Measurements from ENCODE around the gene RNF149. TPM values are rescaled to one million over a fixed set of nuclear protein-coding genes. Genes with fewer than 3 reads are reported as not detected.

RNF149 gene
- total RNA-seq, 2 experiments from 2014 or later: 23.4 to 29.5 TPM

DNA sequence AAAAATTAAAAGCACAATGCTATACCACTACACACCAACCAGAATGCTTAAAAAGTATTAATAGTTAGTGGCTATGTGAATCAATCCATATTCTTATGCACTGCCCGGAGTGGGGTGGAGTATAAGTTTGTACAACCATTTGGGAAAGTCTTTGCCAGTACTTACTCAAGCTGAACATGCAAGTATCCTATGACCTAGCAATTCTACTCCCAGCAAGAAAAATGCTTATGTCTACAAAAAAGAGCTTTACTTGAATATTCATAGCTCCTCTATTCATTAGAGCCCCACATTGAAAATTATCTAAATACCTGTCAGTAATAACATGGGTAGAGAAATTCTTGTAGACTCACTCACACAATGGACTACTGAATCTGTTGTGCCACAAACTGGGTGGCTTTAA is 77.3 kb downstream of the RNF149 start:
- Mint-ChIP-seq H3K27ac (no peak overlapping the region), H3K9me3 (ENCODE audit: low read depth) (no peaks in the 10 kb centered on the region), H3K4me1 (no peaks in the 10 kb centered on the region), H3K4me3 (no peak overlapping the region), H3K27me3 (no peaks in the 10 kb centered on the region), H3K36me3 (ENCODE audit: low read depth) (no peaks in the 10 kb centered on the region)
- ATAC-seq (no peak), DNase-seq (no peak)
- intact Hi-C loops (cut with DNase I, micrococcal nuclease): no loop called here
- CTCF ChIA-PET: interaction anchor here (1.0 kb wide), 1 partner anchor 81 kb away, joined by 3 read pairs; no protein-coding TSS in a partner anchor
- POLR2A ChIA-PET: interaction anchor here (0.6 kb wide), 1 partner anchor 22 kb away, joined by 4 read pairs; no protein-coding TSS in a partner anchor

DNA sequence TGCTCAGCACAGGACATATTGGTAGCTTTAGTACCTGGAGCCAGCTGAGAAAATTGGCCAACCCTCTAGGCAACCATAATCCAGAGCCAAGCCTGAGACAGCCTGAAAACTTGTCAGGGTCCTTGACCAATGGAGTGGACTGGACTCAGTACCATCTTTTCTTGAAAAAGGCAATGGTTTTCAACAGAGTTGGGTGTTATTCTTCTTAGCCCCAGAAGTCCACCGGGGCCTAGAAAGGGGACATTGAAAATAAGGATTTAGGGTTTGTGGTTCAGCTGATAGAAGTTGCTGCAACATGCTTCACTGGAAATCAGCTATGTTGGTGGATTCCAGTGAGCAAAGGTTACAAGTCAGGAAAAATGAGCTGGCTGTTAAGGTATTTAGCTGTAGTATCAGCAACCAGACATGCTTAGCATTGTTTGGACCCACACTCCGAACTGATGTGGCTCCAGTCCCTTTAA is 77.9 kb downstream of the RNF149 start:
- Mint-ChIP-seq H3K27ac (no peak overlapping the region), H3K4me1 (no peaks in the 10 kb centered on the region), H3K36me3 (ENCODE audit: low read depth) (no peaks in the 10 kb centered on the region), H3K27me3 (no peaks in the 10 kb centered on the region), H3K4me3 (no peak overlapping the region), H3K9me3 (ENCODE audit: low read depth) (peaks cover 2% of the 10 kb centered on the region)
- ChIA-PET CTCF (interaction anchor here (0.5 to 1.0 kb wide), 3 partner anchors 42 to 216 kb away, joined by 3 to 4 read pairs (median 3); no protein-coding TSS in a partner anchor), POLR2A (interaction anchor here (0.6 kb wide), 1 partner anchor 23 kb away, joined by 4 read pairs; no protein-coding TSS in a partner anchor)
- ATAC-seq (no peak), DNase-seq (no peak)
- intact Hi-C loops (cut with DNase I, micrococcal nuclease): no loop called here

Small RNA genes within 50 kb of the gene (microRNA-seq; reads per million reads assigned to microRNA genes)
- not detected for gene MIR5696 (ENCODE audit: borderline replicate concordance)

Other genes with a start within 250 kb of the RNF149 start
- 1 to 10 TPM; 3.3 to 3.4 TPM for gene TBC1D8, start 157.3 kb downstream of the RNF149 start, total RNA-seq
- gene CNOT11, start 55.8 kb downstream of the RNF149 start, total RNA-seq: 100 to 1,000 TPM in 1 of 2 experiments, 10 to 100 TPM in 1; 57.9 to 106 TPM
- not detected for gene CREG2, start 78.8 kb upstream of the RNF149 start, total RNA-seq
- under 1 TPM; 0.30 to 0.90 TPM for gene RFX8, start 166.4 kb upstream of the RNF149 start, total RNA-seq

Data from activated CD4-positive, alpha-beta T cell treated with anti-CD3 and anti-CD28 coated beads for 36 hours (primary cell).